K562 (cell line): ENCODE data around the gene LRCH1. TPM values are rescaled to one million over a fixed set of nuclear protein-coding genes. Genes with fewer than 3 reads are reported as not detected.

ENCODE experiments used
- ATAC-seq: fragments of 200-7000 bp; cut with Tn5 transposase; 3 replicates; pipeline ENCODE4 v1.9.1; 2020; ENCODE audit warnings: moderate library complexity
- BruUV-seq: library from RNA; stranded (reverse); fragments of 400-500 nt; replicated peaks from 2 replicates; lab custom pipeline; 2021; lab: Mats Ljungman, UMichigan
- CTCF ChIA-PET: fragments of 300-600 bp; formaldehyde crosslinking; extraction: SDS; loops from one replicate; lab custom pipeline; 2021; ENCODE audit warnings: low intra/inter-chr PET ratio; lab: Yijun Ruan, JAX
- POLR2A ChIA-PET: fragments of 300-600, 350-650 bp; sonication (Branson Sonifier 250); formaldehyde crosslinking; extraction: SDS; loops from one replicate; lab custom pipeline; 2021; ENCODE audit warnings: antibody characterized with exemption, inconsistent platforms; lab: Yijun Ruan, JAX
- DNase-seq, 4 experiments: peaks; one replicate each; pipeline versions ENCODE4 v3.0.0 to v3.0.0-alpha.2; 2011 to 2018; ENCODE audit warnings: low spot score in 3 of 4, mixed read lengths in 3 of 4; ENCODE audit errors: extremely low read depth in 1 of 4
- FAIRE-seq: peaks from 2 replicates; lab custom pipeline; 2011; peaks lifted over from hg19 to GRCh38; lab: Jason Lieb, UNC
- H2AFZ ChIP-seq: 2 replicates; pipeline ENCODE4 v1.6.0; 2011; ENCODE audit warnings: low read depth, low read length, control low read depth, inconsistent platforms
- H3K27ac ChIP-seq: fragments of 200-600 bp; 3 replicates; pipeline ENCODE4 v1.8.0; 2011; ENCODE audit warnings: low read depth, mild to moderate bottlenecking, control low read depth, inconsistent platforms, low read length, moderate library complexity, mixed read lengths; ENCODE audit errors: extremely low read depth
- H3K27me3 ChIP-seq, 2 experiments: fragments of 300-600 bp in 1 of 2; 2 replicates in 1 of 2; 3 replicates in 1 of 2; pipeline versions ENCODE4 v1.6.0 to v1.8.0; 2011; ENCODE audit warnings: inconsistent platforms in 2 of 2, low read length in 2 of 2, mild to moderate bottlenecking in 1 of 2, mixed read lengths in 1 of 2, moderate library complexity in 1 of 2; ENCODE audit not compliant: control insufficient read depth in 2 of 2, insufficient read depth in 2 of 2
- H3K36me3 ChIP-seq: fragments of 300-600 bp; 3 replicates; pipeline ENCODE4 v1.8.0; 2011; ENCODE audit warnings: mild to moderate bottlenecking, low read length, inconsistent platforms; ENCODE audit not compliant: control insufficient read depth, insufficient read depth
- H3K4me1 ChIP-seq, 2 experiments: fragments of 200-600 bp in 1 of 2; replicated peaks in 1 of 2; 2 replicates in 1 of 2; 3 replicates in 1 of 2; pipeline versions ENCODE4 v1.5.1 to v1.8.0; 2011; ENCODE audit warnings: inconsistent platforms in 2 of 2, low read length in 2 of 2, mild to moderate bottlenecking in 1 of 2, mixed read lengths in 1 of 2, moderate library complexity in 1 of 2; ENCODE audit not compliant: control insufficient read depth in 2 of 2, insufficient read depth in 2 of 2
- H3K4me2 ChIP-seq: 2 replicates; pipeline ENCODE4 v1.6.1; 2011; ENCODE audit warnings: low read length, control low read depth, inconsistent platforms, mixed read lengths; ENCODE audit not compliant: insufficient read depth
- H3K4me3 ChIP-seq: fragments of 200-600 bp; sonication (generic), shearing (Covaris generic); 2 replicates; pipeline ENCODE4 v1.5.1; 2016; ENCODE audit warnings: control low read depth, inconsistent platforms
- H3K79me2 ChIP-seq: fragments of 200-600 bp; 3 replicates; pipeline ENCODE4 v1.8.0; 2011; ENCODE audit warnings: low read length, inconsistent platforms; ENCODE audit not compliant: control insufficient read depth, insufficient read depth
- H3K9ac ChIP-seq, 2 experiments: 2 replicates each; pipeline versions ENCODE4 v1.6.0 to v1.6.1; 2011; ENCODE audit warnings: low read depth in 2 of 2, low read length in 2 of 2, control low read depth in 1 of 2, inconsistent platforms in 1 of 2, mild to moderate bottlenecking in 1 of 2, mixed read lengths in 1 of 2; ENCODE audit not compliant: insufficient read depth in 1 of 2
- H3K9me1 ChIP-seq: one replicate; pipeline ENCODE4 v1.6.0; 2011; ENCODE audit warnings: inconsistent platforms, mild to moderate bottlenecking, low read length, moderate library complexity; ENCODE audit not compliant: control insufficient read depth, insufficient read depth
- H3K9me3 ChIP-seq: replicated peaks from 2 replicates; pipeline ENCODE4 v1.5.1; 2011; ENCODE audit warnings: low read depth, low read length, inconsistent platforms; ENCODE audit not compliant: control insufficient read depth, insufficient read depth
- H4K20me1 ChIP-seq: replicated peaks from 2 replicates; pipeline ENCODE4 v1.6.1; 2011; ENCODE audit warnings: low read length, inconsistent platforms, mixed read lengths; ENCODE audit not compliant: control insufficient read depth, insufficient read depth
- CCNT2 ChIP-seq: IDR thresholded peaks from 2 replicates; pipeline ENCODE4 v1.6.1; 2011; ENCODE audit warnings: borderline replicate concordance, low read depth, mild to moderate bottlenecking, moderate library complexity, mixed read lengths, low read length; ENCODE audit not compliant: insufficient read length; ENCODE audit errors: extremely low read depth
- CHD4 ChIP-seq: fragments of 200-600 bp; sonication (generic); IDR thresholded peaks from 3 replicates; pipeline ENCODE4 v1.6.1; 2012; ENCODE audit warnings: low read depth, mild to moderate bottlenecking, mixed read lengths, low read length, inconsistent platforms; ENCODE audit not compliant: insufficient read depth, insufficient replicate concordance, poor library complexity, severe bottlenecking
- EZH2 ChIP-seq: IDR thresholded peaks from 2 replicates; pipeline ENCODE4 v1.6.1; 2012; ENCODE audit warnings: low read depth, mild to moderate bottlenecking, inconsistent platforms, low read length, borderline replicate concordance
- MCM5 ChIP-seq: fragments of 450-650 bp; IDR thresholded peaks from 2 replicates; pipeline ENCODE4 v1.6.1; 2016; ENCODE audit warnings: low read depth
- MCM7 ChIP-seq, 2 experiments: fragments of 450-650 bp; IDR thresholded peaks; 2 replicates each; pipeline ENCODE4 v1.6.1; 2016 to 2018
- POU5F1 ChIP-seq: fragments of 150-350 bp; IDR thresholded peaks from 2 replicates; pipeline ENCODE4 v1.6.1; 2014; ENCODE audit warnings: borderline replicate concordance, low read length, low read depth, mild to moderate bottlenecking; ENCODE audit not compliant: partially characterized antibody
- PURB ChIP-seq: sonication (generic); formaldehyde crosslinking; IDR thresholded peaks from 2 replicates; pipeline ENCODE4 v1.9.0; 2021; ENCODE audit warnings: low read depth, mild to moderate bottlenecking, missing genetic modification reagents
- ZBTB1 ChIP-seq: sonication (generic); formaldehyde crosslinking; IDR thresholded peaks from 2 replicates; pipeline ENCODE4 v1.8.1; 2023; ENCODE audit warnings: missing genetic modification reagents, low read depth, mild to moderate bottlenecking, borderline replicate concordance
- ZNF143 ChIP-seq: sonication (generic); formaldehyde crosslinking; IDR thresholded peaks from 2 replicates; pipeline ENCODE4 v1.9.0; 2022; ENCODE audit warnings: mild to moderate bottlenecking, missing genetic modification reagents
- ZNF668 ChIP-seq: fragments of 250-450 bp; sonication (Bioruptor Pico); IDR thresholded peaks from 2 replicates; pipeline ENCODE4 v1.8.0; 2022; ENCODE audit warnings: mild to moderate bottlenecking, inconsistent platforms
- WGBS: fragments of 100-300 bp; shearing (Covaris generic); methylation state at CpG from one replicate; pipeline ENCODE4 v1.1.6; 2016; ENCODE audit warnings: low coverage, mixed read lengths; ENCODE audit not compliant: insufficient coverage; ENCODE audit errors: missing lambda C conversion rate; 5-methylcytosine and 5-hydroxymethylcytosine counted together
- in situ Hi-C: fragments of 300-500 bp; cut with MboI; formaldehyde crosslinking; loops from 4 replicates; pipeline ENCODE4 v1.15.0; 2018; ENCODE audit warnings: inconsistent platforms, mixed read lengths
- intact Hi-C: fragments of 100-400 bp; cut with micrococcal nuclease; formaldehyde crosslinking; loops from 2 replicates; pipeline ENCODE4 v1.14.2; 2022
- polyA plus RNA-seq, 8 experiments: library from polyadenylated mRNA; depleted of rRNA in 4 of 8; stranded (reverse) in 5 of 8; unstranded in 3 of 8; fragments of >200 nt; fragmentation: Nextera tagmentation in 2 of 8; fragmentation: Illumina TruSeq in 1 of 8; extraction: Ambion mirVana in 2 of 8; extraction: Trizol in 1 of 8; gene quantifications; 2 replicates each; pipeline versions ENCODE4 v1.2.1 to v1.2.3, GENCODE V29; 2011 to 2014; ENCODE audit warnings: inconsistent platforms in 1 of 8, missing spikeins in 1 of 8
- total RNA-seq, 7 experiments: library from RNA; depleted of rRNA in 6 of 7; stranded (reverse); fragments of >200 nt in 6 of 7; fragmentation: Illumina TruSeq in 2 of 7; extraction: Trizol in 2 of 7; gene quantifications; 2 replicates each; pipeline versions ENCODE4 v1.2.1 to v1.2.3, GENCODE V29; 2011 to 2021; ENCODE audit warnings: low replicate concordance in 1 of 7
- TF ChIP-seq, protein P1 (sequence below): IDR thresholded peaks from 3 replicates; pipeline ENCODE4 v1.6.1; 2011; ENCODE audit warnings: borderline replicate concordance, mild to moderate bottlenecking, moderate library complexity; ENCODE audit not compliant: insufficient read length; ENCODE audit errors: extremely low read depth
- TF ChIP-seq, protein P2 (sequence below): sonication (generic); formaldehyde crosslinking; IDR thresholded peaks from 2 replicates; pipeline ENCODE4 v1.5.0; 2020; ENCODE audit warnings: missing genetic modification reagents

The LRCH1 gene
- total and polyA plus RNA-seq, 9 of the 15 experiments (the other 6 are each of a cell fraction or from before 2014, with no cell fraction given): 1.1 to 6.8 (median 3.7) TPM

DNA sequence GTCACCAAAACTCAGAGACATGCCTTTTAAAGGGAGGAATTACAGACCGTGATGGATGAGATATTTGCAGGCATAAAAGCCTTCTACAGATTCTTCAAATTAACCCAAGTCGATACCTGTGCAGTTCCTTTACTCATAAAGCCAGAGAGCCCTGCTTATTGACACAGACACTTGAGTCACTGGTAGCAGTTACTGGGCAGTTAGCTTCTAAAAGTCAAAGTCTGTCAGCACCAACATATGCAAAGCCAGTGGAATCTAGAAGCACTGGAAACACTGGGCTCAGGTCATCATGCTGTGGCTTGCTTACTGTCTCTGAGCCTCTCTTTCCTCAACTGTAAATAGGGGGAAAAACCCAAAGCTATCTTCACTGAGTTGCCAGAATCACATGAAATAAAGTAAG lies 25.7 kb upstream of the LRCH1 start (continued):
- TF ChIP-seq POU5F1 (no peak), CCNT2 (no peak)

GRCh38 chr13:46529216-46529919 lies 23.6 kb upstream of the LRCH1 start:
- ATAC-seq: no peak
- Histone ChIP-seq H3K4me3 (no peak overlapping the region), H3K9ac (no peak overlapping the region), H3K4me1 (peaks cover 0 to 2% of the 10 kb centered on the region in 2 experiments; a peak in 3 of 5 replicates), H3K27ac (no peak overlapping the region), H3K9me3 (no peaks in the 10 kb centered on the region), H3K36me3 (no peaks in the 10 kb centered on the region), H2AFZ (no peak overlapping the region), H3K79me2 (no peaks in the 10 kb centered on the region), H4K20me1 (no peaks in the 10 kb centered on the region), H3K27me3 (peaks cover 0 to 10% of the 10 kb centered on the region in 2 experiments; a peak in 1 of 5 replicates)
- no peak for DNase-seq
- ChIA-PET CTCF (no interaction called here), POLR2A (no interaction called here)
- BruUV-seq: no TSS peak
- FAIRE-seq: no peak
- in situ Hi-C loops: no loop called here
- intact Hi-C loops: no loop called here
- WGBS: 0% methylated on average over 4 of the region's 4 CpGs
- TF ChIP-seq CHD4 (no peak), PURB (no peak), MCM5 (no peak), MCM7 (IDR thresholded peaks at IDR 0.05) (no peak), ZBTB1 (CRISPR knock-in tag) (no peak), ZNF668 (CRISPR knock-in tag) (no peak), EZH2 (no peak), ZNF143 (CRISPR knock-in tag) (no peak)
- TF ChIP-seq, protein P1, sequence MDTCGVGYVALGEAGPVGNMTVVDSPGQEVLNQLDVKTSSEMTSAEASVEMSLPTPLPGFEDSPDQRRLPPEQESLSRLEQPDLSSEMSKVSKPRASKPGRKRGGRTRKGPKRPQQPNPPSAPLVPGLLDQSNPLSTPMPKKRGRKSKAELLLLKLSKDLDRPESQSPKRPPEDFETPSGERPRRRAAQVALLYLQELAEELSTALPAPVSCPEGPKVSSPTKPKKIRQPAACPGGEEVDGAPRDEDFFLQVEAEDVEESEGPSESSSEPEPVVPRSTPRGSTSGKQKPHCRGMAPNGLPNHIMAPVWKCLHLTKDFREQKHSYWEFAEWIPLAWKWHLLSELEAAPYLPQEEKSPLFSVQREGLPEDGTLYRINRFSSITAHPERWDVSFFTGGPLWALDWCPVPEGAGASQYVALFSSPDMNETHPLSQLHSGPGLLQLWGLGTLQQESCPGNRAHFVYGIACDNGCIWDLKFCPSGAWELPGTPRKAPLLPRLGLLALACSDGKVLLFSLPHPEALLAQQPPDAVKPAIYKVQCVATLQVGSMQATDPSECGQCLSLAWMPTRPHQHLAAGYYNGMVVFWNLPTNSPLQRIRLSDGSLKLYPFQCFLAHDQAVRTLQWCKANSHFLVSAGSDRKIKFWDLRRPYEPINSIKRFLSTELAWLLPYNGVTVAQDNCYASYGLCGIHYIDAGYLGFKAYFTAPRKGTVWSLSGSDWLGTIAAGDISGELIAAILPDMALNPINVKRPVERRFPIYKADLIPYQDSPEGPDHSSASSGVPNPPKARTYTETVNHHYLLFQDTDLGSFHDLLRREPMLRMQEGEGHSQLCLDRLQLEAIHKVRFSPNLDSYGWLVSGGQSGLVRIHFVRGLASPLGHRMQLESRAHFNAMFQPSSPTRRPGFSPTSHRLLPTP: no peak
- TF ChIP-seq, protein P2, sequence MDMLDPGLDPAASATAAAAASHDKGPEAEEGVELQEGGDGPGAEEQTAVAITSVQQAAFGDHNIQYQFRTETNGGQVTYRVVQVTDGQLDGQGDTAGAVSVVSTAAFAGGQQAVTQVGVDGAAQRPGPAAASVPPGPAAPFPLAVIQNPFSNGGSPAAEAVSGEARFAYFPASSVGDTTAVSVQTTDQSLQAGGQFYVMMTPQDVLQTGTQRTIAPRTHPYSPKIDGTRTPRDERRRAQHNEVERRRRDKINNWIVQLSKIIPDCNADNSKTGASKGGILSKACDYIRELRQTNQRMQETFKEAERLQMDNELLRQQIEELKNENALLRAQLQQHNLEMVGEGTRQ (CRISPR knock-in tag): no peak
- TF ChIP-seq, all 486 proteins: peak for 0
- H3K9me1 ChIP-seq: no peaks in the 10 kb centered on the region
- H3K4me2 ChIP-seq: no peak overlapping the region
